Neural crest cell (in vitro differentiated cells): Measurements from ENCODE around the gene SLC25A1. TPM values are rescaled to one million over a fixed set of nuclear protein-coding genes. Genes with fewer than 3 reads are reported as not detected.
"Not testable (repeated sequence)": the region's sequence is repeated elsewhere in the genome, so short reads cannot be mapped to it uniquely, and the experiment has no call there.

ENCODE experiments used
- DNase-seq: peaks from one replicate; pipeline ENCODE4 v3.0.0; 2021; ENCODE audit warnings: low read depth, mixed read lengths, low spot score
- H3K27ac Mint-ChIP-seq: one replicate; pipeline ENCODE4 v1.8.0; 2021; ENCODE audit warnings: mild to moderate bottlenecking, mixed read lengths; ENCODE audit not compliant: unreplicated experiment
- H3K27me3 Mint-ChIP-seq: 2 replicates; pipeline ENCODE4 v1.8.0; 2021; ENCODE audit warnings: low read depth, mild to moderate bottlenecking, mixed read lengths
- H3K36me3 Mint-ChIP-seq: 2 replicates; pipeline ENCODE4 v1.8.0; 2021; ENCODE audit warnings: low read depth, mild to moderate bottlenecking, mixed read lengths
- H3K4me1 Mint-ChIP-seq: 2 replicates; pipeline ENCODE4 v1.8.0; 2021; ENCODE audit warnings: mixed read lengths
- H3K4me3 Mint-ChIP-seq: one replicate; pipeline ENCODE4 v1.8.0; 2021; ENCODE audit warnings: mild to moderate bottlenecking, mixed read lengths
- H3K9me3 Mint-ChIP-seq: 2 replicates; pipeline ENCODE4 v1.8.0; 2021; ENCODE audit warnings: mixed read lengths
- total RNA-seq: library from RNA; stranded (reverse); gene quantifications from 2 replicates; pipeline ENCODE4 v1.2.1, GENCODE V29; 2021
- TF ChIP-seq, protein P1 (sequence below): fragments of 200-600 bp; sonication (generic); conservative IDR thresholded peaks from 2 replicates; pipeline ENCODE4 v1.5.0; 2021; ENCODE audit warnings: antibody characterized with exemption, mild to moderate bottlenecking

SLC25A1 gene
- total RNA-seq, 1 donor from 2014 or later = 173 TPM

DNA sequence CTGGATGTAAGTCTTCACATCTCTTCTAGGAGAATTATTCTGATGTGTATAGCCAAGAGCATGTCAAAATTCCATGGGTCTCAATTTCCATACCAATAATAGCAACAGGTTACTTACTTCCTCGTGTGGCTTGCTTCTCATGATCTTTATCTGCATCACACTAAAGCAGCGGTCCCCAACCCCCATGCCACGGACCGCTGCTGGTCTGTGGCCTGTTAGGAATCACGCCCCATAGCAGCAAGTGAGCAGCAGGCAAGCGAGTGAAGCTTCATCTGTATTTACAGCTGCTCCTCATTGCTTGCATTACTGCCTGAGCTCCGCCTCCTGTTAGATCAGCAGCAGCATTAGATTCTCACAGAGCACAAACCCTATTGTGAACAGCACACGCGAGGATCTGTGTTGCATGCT, 28.9 kb upstream of the SLC25A1 start:
- DNase-seq = no peak
- Mint-ChIP-seq H3K27ac (no peak overlapping the region), H3K36me3 (peaks cover 4% of the 10 kb centered on the region), H3K9me3 (peaks cover 3% of the 10 kb centered on the region), H3K4me1 (no peaks in the 10 kb centered on the region), H3K4me3 (no peak overlapping the region), H3K27me3 (no peaks in the 10 kb centered on the region)
- TF ChIP-seq, protein P1, sequence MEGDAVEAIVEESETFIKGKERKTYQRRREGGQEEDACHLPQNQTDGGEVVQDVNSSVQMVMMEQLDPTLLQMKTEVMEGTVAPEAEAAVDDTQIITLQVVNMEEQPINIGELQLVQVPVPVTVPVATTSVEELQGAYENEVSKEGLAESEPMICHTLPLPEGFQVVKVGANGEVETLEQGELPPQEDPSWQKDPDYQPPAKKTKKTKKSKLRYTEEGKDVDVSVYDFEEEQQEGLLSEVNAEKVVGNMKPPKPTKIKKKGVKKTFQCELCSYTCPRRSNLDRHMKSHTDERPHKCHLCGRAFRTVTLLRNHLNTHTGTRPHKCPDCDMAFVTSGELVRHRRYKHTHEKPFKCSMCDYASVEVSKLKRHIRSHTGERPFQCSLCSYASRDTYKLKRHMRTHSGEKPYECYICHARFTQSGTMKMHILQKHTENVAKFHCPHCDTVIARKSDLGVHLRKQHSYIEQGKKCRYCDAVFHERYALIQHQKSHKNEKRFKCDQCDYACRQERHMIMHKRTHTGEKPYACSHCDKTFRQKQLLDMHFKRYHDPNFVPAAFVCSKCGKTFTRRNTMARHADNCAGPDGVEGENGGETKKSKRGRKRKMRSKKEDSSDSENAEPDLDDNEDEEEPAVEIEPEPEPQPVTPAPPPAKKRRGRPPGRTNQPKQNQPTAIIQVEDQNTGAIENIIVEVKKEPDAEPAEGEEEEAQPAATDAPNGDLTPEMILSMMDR = no peak

DNA sequence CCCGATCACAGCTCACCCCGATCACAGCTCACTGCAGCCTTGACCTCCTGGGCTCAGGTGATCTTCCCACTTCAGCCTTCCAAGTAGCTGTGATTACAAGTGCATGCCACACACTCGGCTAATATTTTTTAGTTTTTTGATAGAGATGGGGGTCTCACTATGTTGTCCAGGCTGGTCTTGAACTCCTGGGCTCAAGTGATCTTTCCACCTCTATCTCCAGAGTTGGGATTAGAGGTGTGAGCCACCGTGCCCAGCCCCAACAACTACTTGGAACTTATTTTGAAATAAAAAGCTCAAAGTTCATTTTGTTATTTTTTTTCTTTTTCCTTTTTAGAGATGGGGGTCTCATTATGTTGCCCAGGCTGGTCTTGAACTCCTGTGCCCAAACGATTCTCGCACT, 27.8 kb upstream of the SLC25A1 start:
- no peak overlapping the region for H3K4me3 Mint-ChIP-seq
- TF ChIP-seq, protein P1 = no peak
- no peak for DNase-seq
- H3K27ac Mint-ChIP-seq = no peak overlapping the region
- H3K27me3 Mint-ChIP-seq = no peaks in the 10 kb centered on the region
- H3K9me3 Mint-ChIP-seq = peaks cover 3% of the 10 kb centered on the region
- H3K4me1 Mint-ChIP-seq = no peaks in the 10 kb centered on the region
- peaks cover 4% of the 10 kb centered on the region for H3K36me3 Mint-ChIP-seq

DNA sequence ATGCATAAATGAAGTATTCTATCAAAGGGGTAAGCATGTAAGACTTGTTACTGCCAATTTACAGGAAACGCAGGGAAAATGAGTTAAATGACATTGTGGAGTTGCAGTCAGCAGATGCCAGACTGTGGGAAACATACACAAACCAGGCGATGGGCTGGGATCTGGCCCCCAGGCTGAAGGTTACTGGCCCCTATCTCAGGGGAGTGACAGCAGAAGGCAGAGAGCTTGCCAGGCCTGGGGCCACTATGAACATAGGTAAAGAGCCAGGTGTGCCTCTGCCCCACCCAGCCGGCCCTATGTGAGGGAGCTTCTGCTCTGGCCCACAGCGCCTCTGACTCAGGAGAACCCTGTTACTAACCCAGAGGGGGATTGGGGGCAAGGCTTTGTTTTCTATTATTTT, 26.1 kb upstream of the SLC25A1 start:
- no peak for DNase-seq
- Mint-ChIP-seq H3K36me3 (peaks cover 4% of the 10 kb centered on the region), H3K27me3 (no peaks in the 10 kb centered on the region), H3K9me3 (peaks cover 3% of the 10 kb centered on the region), H3K27ac (no peak overlapping the region), H3K4me3 (no peak overlapping the region), H3K4me1 (no peaks in the 10 kb centered on the region)
- TF ChIP-seq, protein P1 = no peak

DNA sequence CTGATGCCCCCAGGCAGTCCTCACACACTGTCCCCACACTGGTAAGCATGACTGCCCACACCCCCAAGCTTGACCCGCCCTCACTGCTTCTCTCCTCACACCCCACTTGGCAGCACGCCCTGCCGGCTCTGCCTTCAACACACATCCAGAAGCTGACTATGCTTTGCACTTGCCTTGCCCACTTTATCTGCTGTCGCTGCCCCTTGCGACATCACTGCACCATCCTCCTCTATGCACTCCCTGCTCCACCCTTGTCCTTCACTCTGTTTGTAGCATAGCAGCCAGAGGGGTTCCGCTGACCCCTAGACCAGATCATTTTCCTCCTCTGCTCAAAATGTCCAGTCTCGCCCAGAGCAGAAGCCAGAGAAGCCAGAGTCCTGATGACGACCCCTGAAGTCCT, 25.3 kb upstream of the SLC25A1 start:
- peaks cover 4% of the 10 kb centered on the region for H3K36me3 Mint-ChIP-seq
- no peaks in the 10 kb centered on the region for H3K4me1 Mint-ChIP-seq
- TF ChIP-seq, protein P1 = no peak
- no peak for DNase-seq
- no peak overlapping the region for H3K4me3 Mint-ChIP-seq
- H3K27ac Mint-ChIP-seq = peak overlapping the region; percentile 40
- H3K27me3 Mint-ChIP-seq = no peaks in the 10 kb centered on the region
- H3K9me3 Mint-ChIP-seq = peaks cover 3% of the 10 kb centered on the region

DNA sequence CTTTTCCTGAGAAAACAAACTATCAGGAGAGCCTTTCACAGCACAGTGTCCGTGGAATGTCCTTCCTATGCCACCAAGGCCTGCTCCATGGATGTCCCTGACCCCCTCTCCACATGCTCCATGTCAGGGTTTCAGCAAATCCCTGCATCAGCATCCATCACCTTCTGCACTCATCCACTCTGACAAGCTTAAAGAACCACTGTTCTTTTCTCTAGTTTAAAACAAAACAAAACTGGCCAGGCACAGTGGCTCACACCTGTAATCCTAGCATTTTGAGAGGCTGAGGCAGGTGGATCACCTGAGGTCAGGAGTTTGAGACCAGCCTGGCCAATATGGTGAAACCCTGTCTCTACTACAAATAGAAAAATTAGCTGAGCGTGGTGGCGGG, 24.3 kb upstream of the SLC25A1 start:
- not testable (repeated sequence) for H3K27ac Mint-ChIP-seq, H3K27me3 Mint-ChIP-seq, H3K4me1 Mint-ChIP-seq, H3K36me3 Mint-ChIP-seq, DNase-seq, H3K4me3 Mint-ChIP-seq, H3K9me3 Mint-ChIP-seq

DNA sequence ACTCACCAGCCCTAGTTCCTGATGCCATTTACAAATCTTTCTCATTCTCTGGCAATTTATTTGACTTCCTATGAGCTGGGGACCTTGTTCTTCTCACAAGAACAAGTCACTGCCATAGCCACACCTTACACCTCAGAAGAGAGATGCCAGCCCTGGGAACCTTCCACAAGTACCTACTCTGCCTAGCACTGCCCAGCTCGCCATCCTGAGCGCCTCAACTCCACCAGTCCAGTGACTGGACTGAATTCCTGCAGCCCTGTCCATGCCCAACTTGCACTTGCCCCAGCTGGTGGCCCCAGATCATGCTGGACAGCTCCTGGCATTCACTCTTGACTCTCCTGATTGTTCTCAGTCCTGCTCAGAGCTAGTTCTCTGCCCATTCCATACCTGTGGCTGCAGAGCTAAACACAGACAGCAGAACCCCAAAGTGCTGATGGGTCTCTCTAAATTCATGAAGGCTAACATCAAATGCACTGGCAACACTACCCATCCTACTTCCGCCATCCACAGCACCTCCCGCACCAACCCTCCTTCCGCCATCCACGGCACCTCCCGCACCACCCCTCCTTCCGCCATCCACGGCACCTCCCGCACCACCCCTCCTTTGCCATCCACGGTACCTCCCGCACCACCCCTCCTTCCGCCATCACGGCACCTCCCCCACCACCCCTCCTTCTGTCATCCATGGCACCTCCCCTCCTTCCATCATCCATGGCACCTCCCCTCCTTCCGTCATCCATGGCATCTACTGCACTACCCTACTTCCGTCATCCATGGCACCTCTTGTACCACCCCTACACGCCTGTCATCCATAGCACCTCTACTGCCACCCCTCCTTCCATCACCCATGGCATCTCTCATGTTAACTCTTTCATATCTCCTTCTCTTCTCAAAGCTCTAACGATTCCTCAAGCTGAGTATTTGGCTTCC, 23.6 kb upstream of the SLC25A1 start:
- no peak for DNase-seq
- H3K9me3 Mint-ChIP-seq = peaks cover 3% of the 10 kb centered on the region
- no peaks in the 10 kb centered on the region for H3K27me3 Mint-ChIP-seq
- TF ChIP-seq, protein P1 = no peak
- peaks cover 4% of the 10 kb centered on the region for H3K36me3 Mint-ChIP-seq
- no peak overlapping the region for H3K27ac Mint-ChIP-seq
- H3K4me3 Mint-ChIP-seq = no peak overlapping the region
- no peaks in the 10 kb centered on the region for H3K4me1 Mint-ChIP-seq
